ENCODE results near the gene TNFSF9. TPM values are rescaled to one million over a fixed set of nuclear protein-coding genes. Genes with fewer than 3 reads are reported as not detected.

The TNFSF9 gene
- total and polyA plus RNA-seq, 2 of the 8 experiments (the other 6 are each of a cell fraction or from before 2014, with no cell fraction given), result 1.7 to 4.4 TPM

GRCh38 chr19:6489278-6490061, 41.4 kb upstream of the TNFSF9 start (continued):
- no peak for TF ChIP-seq CHD7 (IDR thresholded peaks at IDR 0.05; ENCODE audit: insufficient replicate concordance, low read length)
- TF ChIP-seq SUZ12 (IDR thresholded peaks at IDR 0.05; ENCODE audit: low read length), result no peak
- TF ChIP-seq FOSL1 (IDR thresholded peaks at IDR 0.05; ENCODE audit: insufficient read depth, low read depth, low read length), result no peak
- TF ChIP-seq BACH1 (IDR thresholded peaks at IDR 0.05; ENCODE audit: low read length), result no peak

All from H1 (cell line).